PC-3 (cell line): Measurements from ENCODE around the gene WDR33. TPM values are rescaled to one million over a fixed set of nuclear protein-coding genes. Genes with fewer than 3 reads are reported as not detected.

Source experiments
- ATAC-seq: fragments of 200-7000 bp; cut with Tn5 transposase; 2 replicates; pipeline ENCODE4 v1.9.1; 2020; ENCODE audit warnings: mild to moderate bottlenecking, moderate library complexity
- BruUV-seq: library from RNA; stranded (reverse); fragments of 400-500 nt; replicated peaks from 2 replicates; lab custom pipeline; 2021; lab: Mats Ljungman, UMichigan
- CTCF ChIA-PET: fragments of 300-600 bp; sonication (Branson Sonifier 250); formaldehyde crosslinking; loops from one replicate; lab custom pipeline; 2022; ENCODE audit warnings: antibody characterized with exemption; lab: Charles Lee
- POLR2A ChIA-PET: fragments of 300-600 bp; sonication (Branson Sonifier 250); formaldehyde crosslinking; loops from one replicate; lab custom pipeline; 2022; ENCODE audit warnings: antibody characterized with exemption; ENCODE audit not compliant: unreplicated experiment; lab: Charles Lee
- DNase-seq: peaks from one replicate; pipeline ENCODE4 v3.0.0-alpha.2; 2015
- H2AFZ ChIP-seq: fragments of 300-600 bp; sonication (generic); 2 replicates; pipeline ENCODE4 v1.6.0; 2016; ENCODE audit warnings: antibody characterized with exemption, low read length
- H3F3A ChIP-seq: fragments of 300-600 bp; sonication (generic); one replicate; pipeline ENCODE4 v1.6.0; 2017; ENCODE audit warnings: antibody characterized with exemption, low read length, control low read depth, mild to moderate bottlenecking; ENCODE audit not compliant: unreplicated experiment
- H3K27ac ChIP-seq: fragments of 300-600 bp; sonication (generic); 2 replicates; pipeline ENCODE4 v1.5.1; 2016; ENCODE audit warnings: mild to moderate bottlenecking, low read length
- H3K27me3 ChIP-seq: fragments of 300-600 bp; sonication (generic); 2 replicates; pipeline ENCODE4 v1.6.1; 2016; ENCODE audit warnings: low read length, mixed read lengths
- H3K36me3 ChIP-seq: fragments of 300-600 bp; sonication (generic); 2 replicates; pipeline ENCODE4 v1.6.1; 2016; ENCODE audit warnings: low read depth, mixed run types, low read length, mixed read lengths
- H3K4me1 ChIP-seq: fragments of 300-600 bp; sonication (generic); 2 replicates; pipeline ENCODE4 v1.5.1; 2016; ENCODE audit warnings: low read length; ENCODE audit not compliant: insufficient read depth
- H3K4me2 ChIP-seq: fragments of 300-600 bp; sonication (generic); 2 replicates; pipeline ENCODE4 v1.6.0; 2016; ENCODE audit warnings: low read length
- H3K4me3 ChIP-seq: fragments of 300-600 bp; sonication (generic); 2 replicates; pipeline ENCODE4 v1.5.1; 2016; ENCODE audit warnings: mild to moderate bottlenecking, low read length, mixed read lengths
- H3K79me2 ChIP-seq: fragments of 300-600 bp; sonication (generic); 2 replicates; pipeline ENCODE4 v1.6.1; 2017; ENCODE audit warnings: low read length, mixed read lengths
- H3K9ac ChIP-seq: fragments of 300-600 bp; sonication (generic); 2 replicates; pipeline ENCODE4 v1.6.0; 2016; ENCODE audit warnings: mild to moderate bottlenecking, low read length
- H3K9me2 ChIP-seq: fragments of 300-600 bp; sonication (generic); replicated peaks from 2 replicates; pipeline ENCODE4 v1.6.1; 2016; ENCODE audit warnings: mixed run types, low read length, mixed read lengths
- H3K9me3 ChIP-seq: fragments of 300-600 bp; sonication (generic); 2 replicates; pipeline ENCODE4 v1.6.1; 2016; ENCODE audit warnings: low read length, mixed read lengths
- H4K20me1 ChIP-seq: fragments of 300-600 bp; sonication (generic); 2 replicates; pipeline ENCODE4 v1.6.1; 2016; ENCODE audit warnings: low read length, mixed read lengths
- CTCF ChIP-seq: fragments of 300-600 bp; sonication (generic); conservative IDR thresholded peaks from 2 replicates; pipeline ENCODE4 v1.5.1; 2017; ENCODE audit warnings: antibody characterized with exemption, low read depth, mild to moderate bottlenecking, low read length
- EZH2 ChIP-seq: fragments of 300-600 bp; sonication (generic); IDR thresholded peaks from one replicate; pipeline ENCODE4 v1.6.1; 2017; ENCODE audit warnings: antibody characterized with exemption, mild to moderate bottlenecking, low read length; ENCODE audit not compliant: unreplicated experiment
- EZH2phosphoT487 ChIP-seq: fragments of 300-600 bp; sonication (generic); IDR thresholded peaks from 2 replicates; pipeline ENCODE4 v1.6.1; 2018; ENCODE audit warnings: mild to moderate bottlenecking, antibody characterized with exemption, low read length, borderline replicate concordance
- intact Hi-C: fragments of 100-400 bp; cut with micrococcal nuclease; formaldehyde crosslinking; loops from 2 replicates; pipeline ENCODE4 v1.9.0; 2023
- total RNA-seq: library from RNA; depleted of rRNA; stranded (reverse); fragments of >200 nt; gene quantifications from 2 replicates; pipeline ENCODE4 v1.2.3, GENCODE V29; 2014

WDR33 gene
- total RNA-seq, 1 experiment from 2014 or later: 31.7 TPM

GRCh38 chr2:127701193-127701650 lies 109.7 kb downstream of the WDR33 start, which contains the start of gene SFT2D3:
Gene SFT2D3, plus strand, starts transcription at chr2:127701497. Its CDS starts 32 bp downstream, at chr2:127701529.
- peak within 1 kb of the TSS; percentile 95 for H3K4me2 ChIP-seq
- H3K27ac ChIP-seq: peak within 1 kb of the TSS; percentile 95
- peaks cover 11% of the 10 kb centered on the region; the same call in 1 of the 2 replicates for H4K20me1 ChIP-seq
- TF ChIP-seq CTCF (no peak), EZH2phosphoT487 (no peak), EZH2 (no peak)
- DNase-seq: peak; percentile 91
- no peaks in the 10 kb centered on the region for H3F3A ChIP-seq
- H3K4me1 ChIP-seq: peaks cover 44% of the 10 kb centered on the region
- H3K9ac ChIP-seq: peak within 1 kb of the TSS; percentile 85
- ChIA-PET POLR2A (interaction anchor here (0.6 to 0.9 kb wide), 2 partner anchors 21 to 26 kb away, joined by 3 to 4 read pairs; partner anchors contain the start of gene LIMS2), CTCF (interaction anchor here (0.6 kb wide), 1 partner anchor 51 kb away, joined by 5 read pairs; no protein-coding TSS in a partner anchor)
- peak within 1 kb of the TSS; percentile 41 for H2AFZ ChIP-seq
- peak; percentile 82 for ATAC-seq
- BruUV-seq: no TSS peak
- peaks cover 30% of the 10 kb centered on the region for H3K79me2 ChIP-seq
- intact Hi-C loops: no loop called here
- H3K9me3 ChIP-seq: no peaks in the 10 kb centered on the region
- H3K36me3 ChIP-seq: peaks cover 7% of the 10 kb centered on the region; the same call in 1 of the 2 replicates
- H3K4me3 ChIP-seq: peak within 1 kb of the TSS; percentile 73
- no peaks in the 10 kb centered on the region for H3K9me2 ChIP-seq
- H3K27me3 ChIP-seq: no peaks in the 10 kb centered on the region

GRCh38 chr2:127700527-127701192 lies 110.3 kb downstream of the WDR33 start:
- POLR2A ChIA-PET: interaction anchor here (0.9 kb wide), 1 partner anchor 25 kb away, joined by 3 read pairs; the partner anchor contains the start of gene LIMS2

More at GRCh38 chr2:127700527-127701192, 110.3 kb downstream of the WDR33 start:
- no peaks in the 10 kb centered on the region for H3K27me3 ChIP-seq
- H3K79me2 ChIP-seq: peaks cover 30% of the 10 kb centered on the region
- H2AFZ ChIP-seq: peak overlapping the region; percentile 41
- DNase-seq (peak; percentile 95), ATAC-seq (peak; percentile 57)
- H3K9me3 ChIP-seq: no peaks in the 10 kb centered on the region
- TSS peak; percentile 93 for BruUV-seq
- H3K4me2 ChIP-seq: peak overlapping the region; percentile 95
- H3K27ac ChIP-seq: peak overlapping the region; percentile 95
- peak overlapping the region; percentile 73 for H3K4me3 ChIP-seq
- H4K20me1 ChIP-seq: peaks cover 11% of the 10 kb centered on the region; the same call in 1 of the 2 replicates
- peaks cover 4% of the 10 kb centered on the region; the same call in 1 of the 2 replicates for H3K36me3 ChIP-seq
- TF ChIP-seq EZH2: no peak
- peak; percentile 10; the same call in 1 of the 2 replicates for TF ChIP-seq CTCF
- CTCF ChIA-PET: interaction anchor here (0.6 kb wide), 1 partner anchor 13 kb away, joined by 3 read pairs; no protein-coding TSS in a partner anchor
- H3K9me2 ChIP-seq: no peaks in the 10 kb centered on the region
- intact Hi-C loops: loop anchor here (1.0 kb wide), 1 partner anchor 158 kb away; the partner anchor contains the start of gene POLR2D
- H3F3A ChIP-seq: no peaks in the 10 kb centered on the region
- peak overlapping the region; percentile 85 for H3K9ac ChIP-seq
- H3K4me1 ChIP-seq: peaks cover 47% of the 10 kb centered on the region
